IMR-90 (cell line): ENCODE data around the gene ZSCAN12. TPM values are rescaled to one million over a fixed set of nuclear protein-coding genes. Genes with fewer than 3 reads are reported as not detected.

Experiments used
- ATAC-seq: fragments of 200-7000 bp; cut with Tn5 transposase; 2 replicates; pipeline ENCODE4 v1.9.1; 2020; ENCODE audit warnings: low read depth, mild to moderate bottlenecking, moderate library complexity
- BruUV-seq: library from RNA; stranded (reverse); fragments of 400-500 nt; replicated peaks from 2 replicates; lab custom pipeline; 2021; lab: Mats Ljungman, UMichigan
- CTCF ChIA-PET: fragments of 300-600 bp; formaldehyde crosslinking; extraction: SDS; loops from one replicate; lab custom pipeline; 2021; ENCODE audit warnings: antibody characterized with exemption; lab: Yijun Ruan, JAX
- POLR2A ChIA-PET: fragments of 300-600 bp; sonication (Branson Sonifier 250); formaldehyde crosslinking; loops from one replicate; lab custom pipeline; 2022; ENCODE audit warnings: antibody characterized with exemption; ENCODE audit not compliant: unreplicated experiment; lab: Charles Lee
- DNase-seq: peaks from one replicate; pipeline ENCODE4 v3.0.0; 2013
- H2AFZ ChIP-seq: replicated peaks from 2 replicates; pipeline ENCODE3; 2013; ENCODE audit warnings: low read length, mild to moderate bottlenecking; ENCODE audit not compliant: poor library complexity
- H2AK5ac ChIP-seq: 2 replicates; pipeline ENCODE4 v1.6.1; 2013; ENCODE audit warnings: low read depth, low read length, inconsistent platforms
- H2AK9ac ChIP-seq: replicated peaks from 2 replicates; pipeline ENCODE3; 2013; ENCODE audit warnings: mild to moderate bottlenecking, low read depth, low read length, moderate library complexity; ENCODE audit not compliant: poor library complexity
- H2BK120ac ChIP-seq: 2 replicates; pipeline ENCODE4 v1.6.1; 2013; ENCODE audit warnings: low read depth, low read length, inconsistent platforms
- H2BK15ac ChIP-seq: 3 replicates; pipeline ENCODE4 v1.6.1; 2013; ENCODE audit warnings: low read depth, low read length, inconsistent platforms
- H2BK20ac ChIP-seq: 2 replicates; pipeline ENCODE4 v1.6.1; 2013; ENCODE audit warnings: low read depth, mild to moderate bottlenecking, inconsistent platforms, low read length, moderate library complexity
- H2BK5ac ChIP-seq: 2 replicates; pipeline ENCODE4 v1.6.1; 2013; ENCODE audit warnings: mild to moderate bottlenecking, low read depth, low read length, inconsistent platforms; ENCODE audit not compliant: poor library complexity, severe bottlenecking
- H3K14ac ChIP-seq: replicated peaks from 2 replicates; pipeline ENCODE4 v1.6.1; 2013; ENCODE audit warnings: low read depth, low read length, inconsistent platforms
- H3K18ac ChIP-seq: 2 replicates; pipeline ENCODE4 v1.6.1; 2013; ENCODE audit warnings: low read depth, low read length, control low read depth
- H3K23ac ChIP-seq: 2 replicates; pipeline ENCODE4 v1.6.1; 2013; ENCODE audit warnings: low read depth, low read length, inconsistent platforms
- H3K27ac ChIP-seq: 2 replicates; pipeline ENCODE4 v1.5.1; 2013; ENCODE audit warnings: mild to moderate bottlenecking, control low read depth, low read length; ENCODE audit not compliant: insufficient read depth
- H3K27me3 ChIP-seq: 2 replicates; pipeline ENCODE4 v1.6.1; 2013; ENCODE audit warnings: low read length; ENCODE audit not compliant: control insufficient read depth, insufficient read depth
- H3K36me3 ChIP-seq: 2 replicates; pipeline ENCODE4 v1.6.1; 2013; ENCODE audit warnings: low read length, mixed read lengths; ENCODE audit not compliant: control insufficient read depth, insufficient read depth
- H3K4ac ChIP-seq: 2 replicates; pipeline ENCODE4 v1.6.1; 2013; ENCODE audit warnings: low read depth, low read length, inconsistent platforms
- H3K4me1 ChIP-seq: 2 replicates; pipeline ENCODE4 v1.6.1; 2013; ENCODE audit warnings: low read length, mixed read lengths; ENCODE audit not compliant: control insufficient read depth, insufficient read depth
- H3K4me2 ChIP-seq: 2 replicates; pipeline ENCODE4 v1.6.1; 2013; ENCODE audit warnings: low read depth, mild to moderate bottlenecking, control low read depth, low read length, moderate library complexity
- H3K4me3 ChIP-seq: 2 replicates; pipeline ENCODE4 v1.5.1; 2013; ENCODE audit warnings: low read depth, mild to moderate bottlenecking, control low read depth, low read length, moderate library complexity; ENCODE audit not compliant: insufficient read depth
- H3K56ac ChIP-seq: 2 replicates; pipeline ENCODE4 v1.6.1; 2013; ENCODE audit warnings: low read length, inconsistent platforms; ENCODE audit not compliant: insufficient read depth; ENCODE audit errors: extremely low read depth
- H3K79me1 ChIP-seq, 2 experiments: 2 replicates each; pipeline ENCODE4 v1.6.1; 2013; ENCODE audit warnings: low read length in 2 of 2, inconsistent platforms in 1 of 2, low read depth in 1 of 2
- H3K9ac ChIP-seq: 2 replicates; pipeline ENCODE4 v1.6.1; 2013; ENCODE audit warnings: low read depth, low read length, control low read depth
- H3K9me1 ChIP-seq: 2 replicates; pipeline ENCODE4 v1.6.1; 2013; ENCODE audit warnings: low read length, inconsistent platforms; ENCODE audit not compliant: insufficient read depth
- H3K9me3 ChIP-seq: 2 replicates; pipeline ENCODE4 v1.6.1; 2013; ENCODE audit warnings: low read length; ENCODE audit not compliant: control insufficient read depth, insufficient read depth
- H4K20me1 ChIP-seq: 2 replicates; pipeline ENCODE4 v1.6.1; 2013; ENCODE audit warnings: low read length, inconsistent platforms; ENCODE audit not compliant: insufficient read depth
- H4K5ac ChIP-seq: 2 replicates; pipeline ENCODE4 v1.6.1; 2013; ENCODE audit warnings: mild to moderate bottlenecking, low read depth, low read length, control low read depth
- H4K8ac ChIP-seq, 2 experiments: 2 replicates each; pipeline ENCODE4 v1.6.1; 2013; ENCODE audit warnings: low read depth in 2 of 2, low read length in 2 of 2, control low read depth in 1 of 2, inconsistent platforms in 1 of 2
- H4K91ac ChIP-seq: 2 replicates; pipeline ENCODE4 v1.6.1; 2013; ENCODE audit warnings: low read depth, low read length, inconsistent platforms; ENCODE audit not compliant: insufficient read depth
- BHLHE40 ChIP-seq: fragments of 150-350 bp; IDR thresholded peaks from 2 replicates; pipeline ENCODE4 v1.6.1; 2016; ENCODE audit warnings: mild to moderate bottlenecking, low read depth, low read length
- CEBPB ChIP-seq: IDR thresholded peaks from 2 replicates; pipeline ENCODE4 v1.6.1; 2012; ENCODE audit warnings: low read depth, low read length, improper control_type of control experiment
- FOS ChIP-seq: fragments of 150-350 bp; IDR thresholded peaks from 2 replicates; pipeline ENCODE4 v1.6.1; 2016; ENCODE audit warnings: low read depth, low read length
- MAZ ChIP-seq: IDR thresholded peaks from 2 replicates; pipeline ENCODE4 v1.6.1; 2012; ENCODE audit warnings: low read depth, mild to moderate bottlenecking, low read length, improper control_type of control experiment, moderate library complexity, borderline replicate concordance
- NFE2L2 ChIP-seq: fragments of 150-350 bp; IDR thresholded peaks from 2 replicates; pipeline ENCODE4 v1.6.1; 2016; ENCODE audit warnings: low read depth, mild to moderate bottlenecking, low read length
- POLR2A ChIP-seq: IDR thresholded peaks from 2 replicates; pipeline ENCODE4 v1.6.1; 2012; ENCODE audit warnings: mild to moderate bottlenecking, low read depth, low read length
- RAD21 ChIP-seq: IDR thresholded peaks from 2 replicates; pipeline ENCODE4 v1.6.1; 2012; ENCODE audit warnings: low read length, improper control_type of control experiment
- SMC3 ChIP-seq: fragments of 150-350 bp; IDR thresholded peaks from 2 replicates; pipeline ENCODE4 v1.6.1; 2016; ENCODE audit warnings: low read depth, mild to moderate bottlenecking, antibody characterized with exemption, low read length, moderate library complexity
- dilution Hi-C: fragments of 300-500 bp; cut with HindIII; formaldehyde crosslinking; loops from one replicate; pipeline ENCODE4 v1.14.3; 2018; ENCODE audit warnings: low sequenced_read_pairs; ENCODE audit not compliant: unreplicated experiment
- in situ Hi-C: fragments of 300-500 bp; cut with MboI; formaldehyde crosslinking; loops from 3 replicates; pipeline ENCODE4 v1.14.3; 2019; ENCODE audit warnings: low sequenced_read_pairs, inconsistent platforms, mixed read lengths
- intact Hi-C: fragments of 100-400 bp; cut with micrococcal nuclease; formaldehyde crosslinking; loops from 2 replicates; pipeline ENCODE4 v1.10.0; 2022
- polyA plus RNA-seq, 3 experiments: library from polyadenylated mRNA; depleted of rRNA; stranded (reverse); fragments of >200 nt; gene quantifications; 2 replicates each; pipeline ENCODE4 v1.2.3, GENCODE V29; 2012; ENCODE audit warnings: low replicate concordance in 1 of 3
- total RNA-seq: library from RNA; depleted of rRNA; stranded (reverse); fragments of >200 nt; gene quantifications from 2 replicates; pipeline ENCODE4 v1.2.3, GENCODE V29; 2012
- TF ChIP-seq, protein P1 (sequence below): fragments of 150-350 bp; IDR thresholded peaks from 2 replicates; pipeline ENCODE4 v1.6.1; 2016; ENCODE audit warnings: low read depth, mild to moderate bottlenecking, low read length, moderate library complexity, borderline replicate concordance
- TF ChIP-seq, protein P2 (sequence below): conservative IDR thresholded peaks from 2 replicates; pipeline ENCODE4 v1.5.1; 2012; ENCODE audit warnings: mild to moderate bottlenecking, low read depth, low read length, improper control_type of control experiment

ZSCAN12 gene
- total and polyA plus RNA-seq, 2 of the 4 experiments (the other 2 are of a cell fraction): 2.0 to 6.5 TPM

DNA sequence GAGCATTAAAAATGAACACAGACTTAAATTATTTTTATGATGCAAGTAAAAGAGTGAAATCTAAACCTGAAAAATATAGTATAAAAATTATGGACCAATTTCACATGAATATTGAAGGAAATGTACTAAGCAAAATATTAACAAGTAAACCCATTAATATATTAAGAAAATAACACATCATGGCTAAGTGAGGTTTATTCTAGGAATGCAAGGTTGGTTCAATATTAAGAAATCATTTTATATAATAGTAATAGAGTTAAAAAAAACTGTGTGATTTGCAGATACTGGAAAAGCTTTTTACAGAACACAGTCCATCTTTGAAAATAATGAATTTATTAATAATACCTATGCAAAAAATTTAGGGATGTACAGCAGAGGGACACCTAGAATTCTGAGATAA, 20.9 kb downstream of the ZSCAN12 start:
- CTCF ChIA-PET: interaction anchor here (0.8 to 1.8 kb wide), 2 partner anchors 10 to 23 kb away, joined by 3 to 4 read pairs; no protein-coding TSS in a partner anchor

More for the DNA sequence above, 20.9 kb downstream of the ZSCAN12 start:
- Histone ChIP-seq H3K14ac (no peak overlapping the region), H2BK5ac (no peak overlapping the region), H3K4me1 (no peaks in the 10 kb centered on the region), H3K9me1 (no peaks in the 10 kb centered on the region), H3K4me3 (no peak overlapping the region), H3K23ac (no peak overlapping the region), H3K4me2 (no peak overlapping the region), H2AK9ac (no peak overlapping the region), H4K8ac (no peak overlapping the region), H2BK20ac (no peak overlapping the region), H2AFZ (no peak overlapping the region), H3K9ac (no peak overlapping the region), H2AK5ac (no peak overlapping the region), H4K5ac (no peak overlapping the region), H3K18ac (no peak overlapping the region), H3K27me3 (no peaks in the 10 kb centered on the region), H2BK15ac (no peak overlapping the region), H3K9me3 (no peaks in the 10 kb centered on the region), H3K56ac (no peak overlapping the region), H3K27ac (no peak overlapping the region), H4K91ac (no peak overlapping the region), H3K79me1 (peaks cover 19 to 20% of the 10 kb centered on the region in 2 experiments), H2BK120ac (no peak overlapping the region), H3K4ac (no peak overlapping the region), H3K36me3 (peaks cover 8% of the 10 kb centered on the region), H4K20me1 (no peaks in the 10 kb centered on the region)
- intact Hi-C loops (no loop called here), dilution Hi-C loops (no loop called here), in situ Hi-C loops (no loop called here)
- no TSS peak for BruUV-seq
- ATAC-seq (no peak), DNase-seq (no peak)
- POLR2A ChIA-PET: no interaction called here
- TF ChIP-seq, protein P1, sequence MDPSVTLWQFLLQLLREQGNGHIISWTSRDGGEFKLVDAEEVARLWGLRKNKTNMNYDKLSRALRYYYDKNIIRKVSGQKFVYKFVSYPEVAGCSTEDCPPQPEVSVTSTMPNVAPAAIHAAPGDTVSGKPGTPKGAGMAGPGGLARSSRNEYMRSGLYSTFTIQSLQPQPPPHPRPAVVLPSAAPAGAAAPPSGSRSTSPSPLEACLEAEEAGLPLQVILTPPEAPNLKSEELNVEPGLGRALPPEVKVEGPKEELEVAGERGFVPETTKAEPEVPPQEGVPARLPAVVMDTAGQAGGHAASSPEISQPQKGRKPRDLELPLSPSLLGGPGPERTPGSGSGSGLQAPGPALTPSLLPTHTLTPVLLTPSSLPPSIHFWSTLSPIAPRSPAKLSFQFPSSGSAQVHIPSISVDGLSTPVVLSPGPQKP: no peak
- TF ChIP-seq MAZ: no peak
- TF ChIP-seq NFE2L2: no peak
- no peak for TF ChIP-seq RAD21
- TF ChIP-seq CEBPB: no peak
- no peak for TF ChIP-seq SMC3
- TF ChIP-seq FOS: no peak
- TF ChIP-seq BHLHE40: no peak
- no peak for TF ChIP-seq POLR2A
- TF ChIP-seq, protein P2, sequence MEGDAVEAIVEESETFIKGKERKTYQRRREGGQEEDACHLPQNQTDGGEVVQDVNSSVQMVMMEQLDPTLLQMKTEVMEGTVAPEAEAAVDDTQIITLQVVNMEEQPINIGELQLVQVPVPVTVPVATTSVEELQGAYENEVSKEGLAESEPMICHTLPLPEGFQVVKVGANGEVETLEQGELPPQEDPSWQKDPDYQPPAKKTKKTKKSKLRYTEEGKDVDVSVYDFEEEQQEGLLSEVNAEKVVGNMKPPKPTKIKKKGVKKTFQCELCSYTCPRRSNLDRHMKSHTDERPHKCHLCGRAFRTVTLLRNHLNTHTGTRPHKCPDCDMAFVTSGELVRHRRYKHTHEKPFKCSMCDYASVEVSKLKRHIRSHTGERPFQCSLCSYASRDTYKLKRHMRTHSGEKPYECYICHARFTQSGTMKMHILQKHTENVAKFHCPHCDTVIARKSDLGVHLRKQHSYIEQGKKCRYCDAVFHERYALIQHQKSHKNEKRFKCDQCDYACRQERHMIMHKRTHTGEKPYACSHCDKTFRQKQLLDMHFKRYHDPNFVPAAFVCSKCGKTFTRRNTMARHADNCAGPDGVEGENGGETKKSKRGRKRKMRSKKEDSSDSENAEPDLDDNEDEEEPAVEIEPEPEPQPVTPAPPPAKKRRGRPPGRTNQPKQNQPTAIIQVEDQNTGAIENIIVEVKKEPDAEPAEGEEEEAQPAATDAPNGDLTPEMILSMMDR: no peak
